SKM-1 treated with dmso at 0.1 percent for 144 hours (cell line): ENCODE measurements around the gene ACTL8.
"Not testable (repeated sequence)": the region's sequence is repeated elsewhere in the genome, so short reads cannot be mapped to it uniquely, and the experiment has no call there.

Experiments
- DNase-seq: peaks from one replicate; lab custom pipeline; 2025; ENCODE audit not compliant: unreplicated experiment; lab: John Stamatoyannopoulos, UW

ACTL8 gene

DNA sequence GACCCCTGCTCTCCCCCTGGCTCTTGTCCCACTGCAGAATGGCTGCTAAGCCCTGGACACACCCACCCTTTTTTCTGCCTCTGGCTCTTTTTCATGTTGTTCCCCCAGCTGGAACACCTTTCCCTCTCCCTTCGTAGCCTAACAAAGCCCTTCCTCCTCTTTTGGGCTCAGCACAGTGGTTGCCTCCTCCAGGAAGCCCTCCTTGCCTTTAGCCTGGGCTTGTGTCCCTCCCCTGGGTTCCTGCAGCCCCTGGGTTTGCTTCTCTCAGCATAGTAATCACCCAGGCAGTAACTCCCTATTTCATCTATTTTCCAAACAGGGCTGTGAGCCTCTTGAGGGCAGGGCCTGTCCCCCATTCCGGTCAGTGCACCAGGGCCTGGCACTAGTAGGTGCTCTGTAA is 19.8 kb upstream of the ACTL8 start:
- no peak for DNase-seq

DNA sequence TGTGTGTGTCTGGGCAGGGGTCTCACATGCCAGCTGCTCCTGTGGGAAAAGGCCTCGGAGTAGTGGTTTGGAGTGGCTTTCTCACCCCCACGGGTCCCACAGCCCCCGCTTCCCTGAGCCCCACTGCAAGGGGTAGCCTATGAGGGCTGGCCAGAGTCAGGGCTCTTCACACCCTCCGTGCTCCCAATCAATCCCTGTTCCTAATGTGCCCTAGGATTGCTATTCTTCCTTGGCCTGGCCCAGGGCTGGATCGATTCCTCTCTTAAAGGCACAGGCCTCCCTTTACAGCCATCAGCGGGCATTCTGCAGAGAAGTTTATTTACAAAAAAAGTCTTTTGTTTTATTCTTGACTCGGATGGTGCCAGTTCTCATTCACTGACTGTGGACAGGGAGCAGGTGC is 19.3 kb upstream of the ACTL8 start:
- no peak for DNase-seq

DNA sequence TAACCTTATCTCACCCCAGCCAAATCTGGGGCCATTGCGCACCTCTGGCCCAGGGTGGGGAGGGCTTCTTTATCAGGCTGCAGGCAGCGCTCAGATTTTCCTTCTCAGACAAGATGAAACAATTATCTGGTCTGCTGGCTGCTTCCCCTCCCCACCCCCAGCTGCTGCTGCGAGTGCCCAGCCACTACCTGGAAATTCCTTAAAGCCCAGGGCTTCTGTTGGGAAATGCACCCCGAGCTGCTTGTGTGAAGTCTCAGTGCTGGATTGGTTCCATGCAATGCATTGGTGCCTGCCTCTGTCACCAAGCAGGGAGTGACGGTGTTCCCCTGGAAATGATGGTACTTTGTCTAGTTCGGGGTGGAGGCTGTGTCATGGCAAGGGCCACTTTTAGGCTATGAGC is 18.5 kb upstream of the ACTL8 start:
- DNase-seq: no peak

DNA sequence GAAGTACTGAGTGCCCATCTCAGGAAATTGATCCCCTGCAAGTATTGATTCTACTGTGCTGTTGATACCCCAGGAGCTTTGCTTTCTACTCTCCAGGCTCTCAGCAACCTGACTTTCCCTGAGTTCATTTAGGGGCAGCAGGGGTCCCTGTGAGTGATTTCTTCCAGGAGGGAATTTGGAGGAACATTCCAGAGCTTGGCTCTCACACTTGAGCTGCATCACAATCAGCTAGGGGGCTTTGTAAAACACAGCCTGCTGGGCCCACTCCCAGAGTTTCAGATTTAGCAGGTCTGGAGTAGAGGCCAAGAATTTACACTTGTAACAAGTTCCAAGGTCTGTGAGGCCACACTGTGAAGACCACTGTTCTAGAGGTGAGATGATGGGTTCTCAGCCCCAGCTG is 16.1 kb upstream of the ACTL8 start:
- no peak for DNase-seq

GRCh38 chr1:17741052-17741451 is 14.1 kb upstream of the ACTL8 start:
- no peak for DNase-seq

DNA sequence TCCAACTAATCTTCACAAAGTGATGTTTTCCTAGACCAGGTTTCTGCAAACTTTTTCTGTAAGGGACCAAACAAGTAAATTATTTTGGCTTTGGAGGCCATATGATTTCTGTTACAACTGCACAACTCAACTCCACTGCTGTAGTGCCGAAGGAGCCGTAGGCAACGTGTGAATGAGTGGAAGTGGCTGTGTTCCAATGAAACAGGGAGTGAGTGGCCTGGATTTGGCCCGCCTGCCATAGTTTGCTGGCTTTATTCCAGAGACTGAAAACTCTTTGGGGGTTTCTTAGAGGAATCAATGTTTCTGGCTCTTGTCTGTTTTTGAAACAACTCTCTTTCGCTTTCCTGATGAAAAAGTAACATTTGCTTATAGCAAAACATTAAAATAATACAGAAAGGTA is 12.6 kb upstream of the ACTL8 start:
- no peak for DNase-seq

DNA sequence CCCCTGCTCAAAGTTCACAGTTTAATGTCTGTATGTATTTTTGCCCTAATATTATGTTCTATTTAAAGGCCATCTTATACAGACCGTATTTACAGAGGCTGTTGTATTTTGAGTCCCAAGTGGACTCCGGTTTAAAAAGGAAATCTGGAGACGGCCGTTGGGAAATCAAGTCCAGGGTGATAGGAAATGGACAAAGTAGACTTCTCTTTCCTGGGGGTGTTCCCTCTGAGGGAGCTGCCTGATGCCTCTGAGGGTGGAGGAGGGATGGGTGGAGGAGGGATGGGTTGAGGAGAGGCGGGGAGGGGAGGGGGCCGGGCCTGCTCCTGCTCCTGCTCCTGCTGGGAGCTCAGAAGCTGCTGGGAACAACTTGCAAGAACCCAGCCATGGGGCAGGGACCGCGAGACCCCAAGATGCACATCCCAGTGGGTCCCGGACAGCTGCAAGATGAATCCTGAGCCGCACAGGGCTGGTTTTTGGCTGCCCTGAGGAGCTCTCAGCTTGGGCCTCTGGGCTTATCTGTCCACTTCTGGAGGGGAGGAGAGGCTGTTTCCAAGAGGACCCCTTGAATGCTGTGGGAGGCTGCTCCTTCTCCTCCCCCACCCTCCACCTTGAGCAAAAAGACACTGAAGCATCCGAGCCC is 12.0 kb upstream of the ACTL8 start:
- DNase-seq: no peak

DNA sequence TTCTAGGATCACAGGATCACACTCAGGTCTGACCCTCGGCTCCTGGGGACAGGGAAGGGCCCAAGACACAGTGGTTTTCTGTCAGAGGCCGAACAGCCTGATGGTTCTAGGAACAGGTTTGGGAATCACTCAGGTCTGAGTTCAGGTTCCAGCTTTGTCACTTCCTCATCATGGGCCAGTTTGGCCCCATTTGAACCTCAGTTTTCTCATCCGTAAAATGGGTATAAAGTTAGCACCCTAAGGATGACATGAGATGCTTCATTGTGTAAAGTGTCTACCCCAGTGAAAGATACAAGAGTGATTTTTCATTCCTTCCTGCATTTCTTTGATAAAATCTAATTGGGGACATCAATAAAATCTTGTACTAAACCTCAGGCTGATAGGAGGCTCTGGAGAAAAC is 11.2 kb upstream of the ACTL8 start:
- no peak for DNase-seq

- DNase-seq: no peak
Measured at GRCh38 chr1:17744666-17745478, 10.3 kb upstream of the ACTL8 start.

DNA sequence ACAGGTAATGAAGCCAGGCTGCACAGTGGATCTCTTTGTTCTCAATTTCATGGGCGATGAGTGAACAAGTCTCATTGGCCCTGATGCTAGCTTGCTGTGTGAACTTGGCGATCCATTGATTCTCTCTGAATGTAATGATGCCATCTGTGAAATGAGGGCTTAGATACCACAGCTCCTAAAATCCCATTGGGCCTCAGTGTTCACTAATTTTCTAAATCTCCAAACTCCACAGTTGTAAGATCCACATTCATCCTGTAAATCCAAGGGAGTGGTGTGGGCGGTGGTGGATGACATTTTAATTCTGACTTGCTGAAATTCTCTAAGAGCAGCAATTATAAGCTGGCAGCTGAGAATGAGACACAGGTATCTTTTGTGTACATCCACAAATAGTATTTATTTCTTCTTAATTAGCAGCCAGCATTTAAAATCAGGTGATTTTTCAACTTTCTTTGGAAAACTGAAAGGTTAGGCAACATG is 9.6 kb upstream of the ACTL8 start:
- no peak for DNase-seq

- DNase-seq: not testable (repeated sequence)
Measured at GRCh38 chr1:17746281-17746680, 8.9 kb upstream of the ACTL8 start.

DNA sequence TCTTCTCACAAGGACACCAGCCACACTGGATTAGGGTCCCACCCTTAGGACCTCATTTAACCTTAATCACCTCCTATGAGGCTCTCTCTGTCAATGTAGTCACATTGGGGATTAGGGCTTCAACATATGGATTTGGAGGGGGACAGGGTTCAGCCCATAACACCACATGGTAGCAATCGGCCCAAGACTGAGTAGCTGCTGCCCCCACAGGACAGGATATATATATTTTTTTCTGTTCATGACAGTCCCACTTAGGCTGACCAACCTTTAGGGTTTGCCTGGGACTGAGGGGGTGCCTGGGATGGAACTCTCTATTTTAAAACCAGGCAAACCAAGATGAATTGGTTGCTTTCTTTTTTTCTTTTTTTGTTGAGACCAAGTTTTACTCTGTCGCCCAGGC is 8.2 kb upstream of the ACTL8 start:
- DNase-seq: no peak

DNA sequence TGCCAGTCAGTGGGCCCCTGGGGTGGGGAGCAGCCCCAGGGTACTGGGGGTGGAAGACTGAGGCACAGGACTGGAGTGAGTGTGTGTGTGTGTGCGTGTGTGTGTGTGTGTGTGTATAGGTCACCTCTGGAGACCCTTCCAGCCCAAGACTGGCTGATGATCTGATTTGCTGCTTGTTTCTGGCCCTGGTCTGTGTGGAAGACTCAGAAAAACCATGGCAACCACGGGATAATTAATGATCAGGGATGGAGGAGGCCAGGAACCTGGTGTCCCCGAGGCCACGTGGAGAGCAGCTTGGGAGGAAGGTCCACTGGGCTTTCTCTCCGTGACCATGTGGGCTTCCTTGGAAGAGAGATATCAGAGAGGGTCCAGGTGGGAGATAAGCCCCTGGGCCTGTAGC is 4.8 kb upstream of the ACTL8 start:
- DNase-seq: no peak

DNA sequence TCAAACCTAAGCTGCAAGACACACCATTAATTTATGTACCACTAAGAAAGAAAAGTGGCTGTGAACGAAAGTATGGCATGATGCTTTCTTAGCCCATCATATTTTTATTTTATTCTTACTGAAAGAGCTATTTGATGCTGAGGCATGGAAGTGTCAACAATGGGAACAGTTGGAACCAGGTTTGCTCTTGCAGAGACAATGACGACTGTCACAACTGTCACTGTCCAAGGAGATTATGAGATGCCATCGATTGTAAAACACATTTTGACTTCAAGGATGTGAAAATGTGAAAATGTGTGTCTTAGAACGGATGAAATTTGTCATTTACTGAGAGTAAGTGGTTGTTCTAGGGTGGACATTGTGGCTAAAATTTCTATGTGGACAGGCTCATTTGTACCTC is 2.8 kb upstream of the ACTL8 start:
- no peak for DNase-seq

GRCh38 chr1:17757426-17757825 is 2.3 kb downstream of the ACTL8 start:
- DNase-seq: no peak

GRCh38 chr1:17759114-17759513 is 4.0 kb downstream of the ACTL8 start:
- DNase-seq: no peak

GRCh38 chr1:17762313-17762712 is 7.2 kb downstream of the ACTL8 start:
- no peak for DNase-seq

DNA sequence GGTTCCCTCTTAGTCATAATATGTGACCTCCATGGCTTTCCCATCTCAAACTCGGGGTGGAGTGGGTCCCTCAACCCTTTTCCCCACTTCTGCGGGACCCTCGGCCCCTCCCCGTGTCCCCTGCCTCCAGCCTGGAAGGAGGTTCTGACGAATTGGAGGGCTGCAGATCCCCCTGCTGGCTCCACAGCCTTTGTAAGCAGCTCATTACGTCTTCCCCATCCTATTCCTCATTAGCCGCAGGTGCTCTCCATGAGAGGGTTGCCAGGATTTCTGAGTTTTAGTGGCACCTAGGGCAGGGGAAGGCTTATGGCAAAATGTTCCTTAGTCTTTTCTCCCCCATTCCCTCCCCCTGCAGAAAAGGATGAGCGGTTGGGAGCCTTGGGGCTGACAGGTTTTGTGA is 8.3 kb downstream of the ACTL8 start:
- no peak for DNase-seq

DNA sequence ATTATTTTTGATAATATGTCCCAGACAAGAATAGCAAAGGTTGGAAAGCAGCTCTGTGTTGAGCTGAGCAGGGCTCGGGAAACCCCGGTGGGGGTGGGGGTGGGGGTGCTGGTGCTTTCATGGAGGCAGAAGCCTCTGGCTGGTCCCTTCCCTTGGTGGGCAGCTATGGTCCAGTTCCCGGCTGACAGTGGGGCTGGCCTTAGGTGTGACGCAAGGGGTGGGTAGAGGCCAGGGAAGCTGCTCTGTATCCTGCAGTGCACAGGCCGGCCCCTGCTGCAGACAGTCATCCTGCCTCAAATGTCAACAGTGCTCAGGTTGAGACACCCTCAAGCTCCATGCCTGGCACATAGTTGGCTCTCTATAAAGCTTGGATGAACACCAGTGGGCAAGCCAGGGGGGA is 8.9 kb downstream of the ACTL8 start:
- DNase-seq: no peak

DNA sequence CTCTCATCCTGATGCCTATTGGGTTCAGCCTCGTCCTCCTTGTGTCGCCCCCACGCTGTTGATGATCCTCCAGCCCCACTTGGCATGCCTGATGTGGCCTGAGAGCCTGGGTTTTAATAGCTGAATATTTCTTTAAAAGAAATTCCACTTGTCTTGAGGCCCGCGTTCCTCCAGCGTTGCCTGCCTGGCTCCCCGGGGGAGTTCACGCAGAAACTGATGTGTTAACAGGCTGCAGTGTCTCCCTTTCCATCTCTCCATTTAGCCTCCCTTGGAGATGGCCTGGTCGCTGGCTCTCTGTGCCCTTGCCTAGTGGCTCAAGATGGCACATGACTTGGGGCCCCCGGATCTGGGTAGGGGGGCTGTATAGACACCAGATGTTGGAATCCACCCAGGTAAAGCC is 9.5 kb downstream of the ACTL8 start:
- no peak for DNase-seq

- no peak for DNase-seq
Measured at GRCh38 chr1:17765444-17766411, 10.6 kb downstream of the ACTL8 start.
